Activated B cell treated with CpG ODN at 0.5 μM for 24 hours (primary cell): ENCODE results near the gene CHST8. TPM values are rescaled to one million over a fixed set of nuclear protein-coding genes. Genes with fewer than 3 reads are reported as not detected.

Experiments used
- ATAC-seq: fragments of 200-7000 bp; cut with Tn5 transposase; one replicate; pipeline ENCODE4 v1.10.0; 2021; ENCODE audit warnings: low read depth, mild to moderate bottlenecking, moderate library complexity
- CTCF ChIA-PET: fragments of 350-600 bp; sonication (Branson Sonifier 250); formaldehyde crosslinking; loops from one replicate; lab custom pipeline; 2021; ENCODE audit warnings: antibody characterized with exemption; lab: Charles Lee
- POLR2A ChIA-PET: fragments of 350-600 bp; sonication (Branson Sonifier 250); formaldehyde crosslinking; loops from one replicate; lab custom pipeline; 2021; ENCODE audit warnings: antibody characterized with exemption; lab: Charles Lee
- DNase-seq: peaks from one replicate; pipeline ENCODE4 v3.0.0; 2022
- H3K27ac Mint-ChIP-seq: one replicate; pipeline ENCODE4 v1.8.0; 2020; ENCODE audit warnings: mixed read lengths
- H3K27me3 Mint-ChIP-seq: one replicate; pipeline ENCODE4 v1.8.0; 2021; ENCODE audit warnings: mixed read lengths
- H3K36me3 Mint-ChIP-seq: one replicate; pipeline ENCODE4 v1.8.0; 2021; ENCODE audit warnings: low read depth, mixed read lengths
- H3K4me1 Mint-ChIP-seq: one replicate; pipeline ENCODE4 v1.8.0; 2021; ENCODE audit warnings: mixed read lengths
- H3K4me3 Mint-ChIP-seq: one replicate; pipeline ENCODE4 v1.8.0; 2020; ENCODE audit warnings: mild to moderate bottlenecking, mixed read lengths
- H3K9me3 Mint-ChIP-seq: one replicate; pipeline ENCODE4 v1.8.0; 2020; ENCODE audit warnings: mixed read lengths
- intact Hi-C: fragments of 100-400 bp; cut with micrococcal nuclease; formaldehyde crosslinking; loops from one replicate; pipeline ENCODE4 v1.15.1; 2024
- total RNA-seq: library from RNA; stranded (reverse); gene quantifications from 2 replicates; pipeline ENCODE4 v1.2.3, GENCODE V29; 2022
- TF ChIP-seq, protein P1 (sequence below): fragments of 200-600 bp; IDR thresholded peaks from one replicate; pipeline ENCODE4 v1.8.0; 2022; ENCODE audit warnings: antibody characterized with exemption, mild to moderate bottlenecking

Gene CHST8
- total RNA-seq, 1 donor from 2014 or later, result not detected

DNA sequence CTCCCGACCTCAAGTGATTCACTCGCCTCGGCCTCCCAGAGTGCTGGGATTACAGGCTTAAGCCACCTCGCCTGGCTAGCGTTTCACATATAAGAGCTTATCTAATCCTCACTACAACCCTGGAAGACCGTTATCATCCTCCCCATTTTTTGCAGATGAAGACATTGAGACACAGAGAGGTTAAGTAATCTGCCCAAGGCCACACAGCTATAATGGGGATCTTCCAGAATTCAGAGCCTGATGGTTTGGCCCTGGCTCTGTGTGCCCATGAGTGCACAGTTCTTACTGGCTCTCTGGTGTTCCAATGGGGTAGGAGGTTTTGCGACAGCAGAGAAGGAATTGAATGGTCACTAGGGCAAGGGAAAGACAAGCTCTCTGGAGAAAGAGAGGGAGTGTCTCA is 158.1 kb downstream of the CHST8 start:
- Mint-ChIP-seq H3K4me1 (peaks cover 3% of the 10 kb centered on the region), H3K9me3 (no peaks in the 10 kb centered on the region), H3K27me3 (peaks cover 29% of the 10 kb centered on the region), H3K36me3 (no peaks in the 10 kb centered on the region), H3K27ac (no peak overlapping the region), H3K4me3 (no peak overlapping the region)
- ChIA-PET POLR2A (no interaction called here), CTCF (interaction anchor here (1.1 to 3.2 kb wide), 2 partner anchors 316 to 366 kb away, joined by 3 to 42 read pairs; no protein-coding TSS in a partner anchor)
- intact Hi-C loops, result loop anchor here (2.0 to 5.0 kb wide), 2 partner anchors 567 to 933 kb away; no protein-coding TSS in a partner anchor
- TF ChIP-seq, protein P1, sequence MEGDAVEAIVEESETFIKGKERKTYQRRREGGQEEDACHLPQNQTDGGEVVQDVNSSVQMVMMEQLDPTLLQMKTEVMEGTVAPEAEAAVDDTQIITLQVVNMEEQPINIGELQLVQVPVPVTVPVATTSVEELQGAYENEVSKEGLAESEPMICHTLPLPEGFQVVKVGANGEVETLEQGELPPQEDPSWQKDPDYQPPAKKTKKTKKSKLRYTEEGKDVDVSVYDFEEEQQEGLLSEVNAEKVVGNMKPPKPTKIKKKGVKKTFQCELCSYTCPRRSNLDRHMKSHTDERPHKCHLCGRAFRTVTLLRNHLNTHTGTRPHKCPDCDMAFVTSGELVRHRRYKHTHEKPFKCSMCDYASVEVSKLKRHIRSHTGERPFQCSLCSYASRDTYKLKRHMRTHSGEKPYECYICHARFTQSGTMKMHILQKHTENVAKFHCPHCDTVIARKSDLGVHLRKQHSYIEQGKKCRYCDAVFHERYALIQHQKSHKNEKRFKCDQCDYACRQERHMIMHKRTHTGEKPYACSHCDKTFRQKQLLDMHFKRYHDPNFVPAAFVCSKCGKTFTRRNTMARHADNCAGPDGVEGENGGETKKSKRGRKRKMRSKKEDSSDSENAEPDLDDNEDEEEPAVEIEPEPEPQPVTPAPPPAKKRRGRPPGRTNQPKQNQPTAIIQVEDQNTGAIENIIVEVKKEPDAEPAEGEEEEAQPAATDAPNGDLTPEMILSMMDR, result no peak
- ATAC-seq, result no peak
- DNase-seq, result no peak

DNA sequence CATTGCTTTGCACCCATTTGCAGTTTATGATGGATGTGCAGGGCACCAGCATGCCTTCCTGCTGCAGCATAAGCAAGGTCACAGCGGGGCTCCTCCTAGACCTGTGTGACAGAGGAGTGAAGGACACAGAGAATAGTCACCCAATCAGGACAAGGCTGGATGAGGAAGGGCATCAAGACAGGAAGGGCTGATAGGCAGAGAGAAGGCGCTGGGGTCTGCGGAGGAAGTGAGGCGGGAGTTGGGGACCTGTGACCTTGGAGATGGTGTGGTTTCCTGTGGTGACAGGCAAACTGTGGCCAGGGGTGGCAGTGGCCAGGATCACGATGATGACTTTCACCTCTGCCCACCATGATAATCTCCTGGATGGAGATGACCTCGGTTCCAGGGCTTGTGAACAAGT is 158.5 kb downstream of the CHST8 start:
- H3K36me3 Mint-ChIP-seq, result no peaks in the 10 kb centered on the region
- ChIA-PET POLR2A (no interaction called here), CTCF (interaction anchor here (3.2 kb wide), 1 partner anchor 316 kb away, joined by 42 read pairs; no protein-coding TSS in a partner anchor)
- peaks cover 3% of the 10 kb centered on the region for H3K4me1 Mint-ChIP-seq
- no peak for ATAC-seq
- H3K27ac Mint-ChIP-seq, result no peak overlapping the region
- H3K27me3 Mint-ChIP-seq, result peaks cover 29% of the 10 kb centered on the region
- no peak for DNase-seq
- intact Hi-C loops, result no loop called here
- TF ChIP-seq, protein P1, result no peak
- no peaks in the 10 kb centered on the region for H3K9me3 Mint-ChIP-seq
- no peak overlapping the region for H3K4me3 Mint-ChIP-seq

DNA sequence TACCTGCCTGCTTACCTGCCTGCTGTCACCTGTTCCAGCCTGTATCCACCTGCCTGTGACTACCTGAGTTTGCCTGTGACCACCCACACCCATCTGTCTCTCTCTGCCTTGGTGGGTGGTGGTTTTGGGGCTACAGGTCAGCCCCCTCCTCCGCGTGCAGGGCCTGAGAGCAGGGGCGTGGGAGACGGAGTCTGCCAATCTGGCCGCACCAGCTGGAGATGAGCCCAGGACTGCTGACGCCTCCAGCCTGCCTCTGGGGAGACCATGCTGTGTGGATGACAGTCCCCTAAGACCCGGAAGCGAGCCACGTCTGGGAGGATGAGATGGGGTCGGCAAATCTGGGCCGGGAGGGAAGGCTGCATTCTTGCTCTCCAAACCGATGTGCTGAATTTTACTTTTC is 159.0 kb downstream of the CHST8 start:
- Mint-ChIP-seq H3K27ac (no peak overlapping the region), H3K36me3 (no peaks in the 10 kb centered on the region), H3K27me3 (peaks cover 25% of the 10 kb centered on the region), H3K9me3 (no peaks in the 10 kb centered on the region), H3K4me3 (no peak overlapping the region), H3K4me1 (peaks cover 3% of the 10 kb centered on the region)
- ChIA-PET POLR2A (no interaction called here), CTCF (no interaction called here)
- intact Hi-C loops, result no loop called here
- TF ChIP-seq, protein P1, result no peak
- ATAC-seq (no peak), DNase-seq (no peak)

DNA sequence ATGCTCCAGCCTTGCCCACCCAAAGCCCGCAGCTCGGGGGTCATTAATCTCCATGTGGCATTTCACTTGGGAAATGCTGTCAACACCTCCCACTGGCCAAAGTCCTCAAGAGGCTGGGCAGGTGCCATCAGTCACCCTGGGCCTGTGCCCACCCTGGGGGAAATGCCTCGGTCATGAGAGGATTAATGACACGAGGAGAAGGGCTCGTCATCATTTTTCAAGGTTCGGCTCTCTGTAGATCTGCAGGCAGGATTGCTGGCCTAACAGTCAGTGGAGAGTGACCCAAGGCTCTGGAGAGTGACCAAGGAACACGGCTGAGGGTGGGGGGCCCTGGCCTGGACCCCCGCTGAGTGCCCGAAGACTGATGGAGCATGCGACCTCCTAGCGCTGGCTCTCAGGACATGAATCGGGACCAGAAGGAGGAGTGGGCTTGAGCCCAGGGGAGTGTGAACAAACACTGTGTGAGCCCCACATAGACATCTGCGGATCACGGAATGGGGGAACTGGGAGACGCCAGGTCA is 159.7 kb downstream of the CHST8 start:
- CTCF ChIA-PET, result no interaction called here
- ATAC-seq, result no peak
- H3K4me3 Mint-ChIP-seq, result no peak overlapping the region
- H3K27ac Mint-ChIP-seq, result no peak overlapping the region
- H3K36me3 Mint-ChIP-seq, result no peaks in the 10 kb centered on the region
- TF ChIP-seq, protein P1, result no peak
- H3K27me3 Mint-ChIP-seq, result peaks cover 24% of the 10 kb centered on the region
- POLR2A ChIA-PET, result no interaction called here
- intact Hi-C loops, result no loop called here
- peaks cover 3% of the 10 kb centered on the region for H3K4me1 Mint-ChIP-seq
- no peak for DNase-seq
- no peaks in the 10 kb centered on the region for H3K9me3 Mint-ChIP-seq

DNA sequence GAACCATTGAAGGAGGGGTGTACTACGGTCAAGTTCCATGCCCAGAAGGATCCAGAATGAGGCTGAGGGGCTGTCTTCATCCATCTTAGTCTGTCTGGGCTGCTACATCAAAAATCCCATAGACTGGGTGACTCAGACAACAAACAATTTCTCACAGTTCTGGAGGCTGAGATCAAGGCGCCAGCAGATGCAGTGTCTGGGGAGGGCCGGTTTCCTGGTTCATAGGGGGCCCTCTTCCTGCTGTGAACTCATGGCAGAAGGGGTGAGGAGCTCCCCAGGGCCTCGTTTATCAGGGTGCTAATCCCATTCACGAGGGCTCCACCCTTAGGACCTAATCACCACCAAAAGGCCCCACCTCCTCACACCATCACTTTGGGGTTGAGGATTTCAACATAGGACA is 160.2 kb downstream of the CHST8 start:
- CTCF ChIA-PET, result no interaction called here
- POLR2A ChIA-PET, result no interaction called here
- H3K27me3 Mint-ChIP-seq, result peaks cover 24% of the 10 kb centered on the region

More for the DNA sequence above, 160.2 kb downstream of the CHST8 start:
- no peak overlapping the region for H3K27ac Mint-ChIP-seq
- no peak for ATAC-seq
- no peak for DNase-seq
- H3K4me1 Mint-ChIP-seq, result peaks cover 3% of the 10 kb centered on the region
- H3K4me3 Mint-ChIP-seq, result no peak overlapping the region
- no peaks in the 10 kb centered on the region for H3K9me3 Mint-ChIP-seq
- intact Hi-C loops, result no loop called here
- TF ChIP-seq, protein P1, result no peak
- H3K36me3 Mint-ChIP-seq, result no peaks in the 10 kb centered on the region
